ENCODE data around the gene PLA2R1. TPM values are rescaled to one million over a fixed set of nuclear protein-coding genes. Genes with fewer than 3 reads are reported as not detected.
A peak's percentile ranks its signal among the peaks of the same experiment; 100 is the strongest.

The PLA2R1 gene
- polyA plus RNA-seq, 3 donors = not detected

DNA sequence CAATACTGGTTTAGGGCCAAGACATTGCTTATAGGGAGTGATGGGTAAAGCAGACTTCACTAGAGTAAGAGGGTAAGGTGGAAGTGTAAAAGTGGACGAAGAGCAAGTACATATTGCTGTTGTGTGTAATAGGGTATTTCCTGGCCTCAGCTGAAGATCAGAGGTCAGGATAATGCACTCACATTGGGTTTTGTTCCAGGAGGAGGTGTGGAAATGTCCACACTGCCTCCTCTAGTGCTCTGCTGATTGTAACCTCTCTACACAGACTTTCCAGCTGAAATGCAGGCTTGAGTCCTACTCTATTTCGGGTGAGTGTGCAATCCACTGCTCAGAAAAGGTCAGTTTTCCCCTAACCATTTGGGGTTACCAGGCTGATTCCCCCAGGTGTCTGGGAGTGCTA lies 41.7 kb upstream of the PLA2R1 start:
- Histone ChIP-seq H2AFZ (ENCODE audit: insufficient read depth, low read depth, low read length, poor library complexity, severe bottlenecking) (no peak overlapping the region), H4K20me1 (ENCODE audit: insufficient read depth, low read length) (no peaks in the 10 kb centered on the region), H3K9me3 (replicated peaks in 1 of 2; ENCODE audit: control insufficient read depth in 1 of 2, insufficient read depth in 1 of 2, low read length in 2 of 2) (no peaks in the 10 kb centered on the region), H3K36me3 (replicated peaks in 1 of 2; ENCODE audit: control insufficient read depth in 1 of 2, insufficient read depth in 2 of 2, low read length in 2 of 2) (no peaks in the 10 kb centered on the region), H3K4me3 (replicated peaks in 1 of 3; ENCODE audit: low read depth in 2 of 3, low read length in 3 of 3) (no peak overlapping the region), H3K4me1 (ENCODE audit: control insufficient read depth in 1 of 2, insufficient read depth in 2 of 2, low read length in 2 of 2) (peaks cover 10 to 12% of the 10 kb centered on the region in 2 donors), H3K9ac (ENCODE audit: insufficient read depth, low read length, poor library complexity, severe bottlenecking) (no peak overlapping the region), H3K27me3 (ENCODE audit: control insufficient read depth in 2 of 2, insufficient read depth in 2 of 2, low read length in 2 of 2) (no peaks in the 10 kb centered on the region), H3K79me2 (ENCODE audit: insufficient read depth, low read length) (no peaks in the 10 kb centered on the region), H3K27ac (ENCODE audit: low read depth in 1 of 2, low read length in 2 of 2) (no peak overlapping the region), H3K4me2 (replicated peaks; ENCODE audit: extremely low read depth, low read length, poor library complexity, severe bottlenecking) (no peak overlapping the region)
- DNase-seq = no peak
- no peak overlapping the region for H3K4me3 Mint-ChIP-seq
- TF ChIP-seq, protein P1, sequence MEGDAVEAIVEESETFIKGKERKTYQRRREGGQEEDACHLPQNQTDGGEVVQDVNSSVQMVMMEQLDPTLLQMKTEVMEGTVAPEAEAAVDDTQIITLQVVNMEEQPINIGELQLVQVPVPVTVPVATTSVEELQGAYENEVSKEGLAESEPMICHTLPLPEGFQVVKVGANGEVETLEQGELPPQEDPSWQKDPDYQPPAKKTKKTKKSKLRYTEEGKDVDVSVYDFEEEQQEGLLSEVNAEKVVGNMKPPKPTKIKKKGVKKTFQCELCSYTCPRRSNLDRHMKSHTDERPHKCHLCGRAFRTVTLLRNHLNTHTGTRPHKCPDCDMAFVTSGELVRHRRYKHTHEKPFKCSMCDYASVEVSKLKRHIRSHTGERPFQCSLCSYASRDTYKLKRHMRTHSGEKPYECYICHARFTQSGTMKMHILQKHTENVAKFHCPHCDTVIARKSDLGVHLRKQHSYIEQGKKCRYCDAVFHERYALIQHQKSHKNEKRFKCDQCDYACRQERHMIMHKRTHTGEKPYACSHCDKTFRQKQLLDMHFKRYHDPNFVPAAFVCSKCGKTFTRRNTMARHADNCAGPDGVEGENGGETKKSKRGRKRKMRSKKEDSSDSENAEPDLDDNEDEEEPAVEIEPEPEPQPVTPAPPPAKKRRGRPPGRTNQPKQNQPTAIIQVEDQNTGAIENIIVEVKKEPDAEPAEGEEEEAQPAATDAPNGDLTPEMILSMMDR (IDR thresholded peaks at IDR 0.05) = no peak
- peaks cover 12% of the 10 kb centered on the region for H3K4me1 Mint-ChIP-seq
- 83% methylated on average over 1 of the region's 2 CpGs for WGBS (ENCODE audit: insufficient coverage)
- no peaks in the 10 kb centered on the region for H3K36me3 Mint-ChIP-seq
- no peak overlapping the region for H3K27ac Mint-ChIP-seq
- peaks cover 0 to 3% (median 0%) of the 10 kb centered on the region in 7 donors for H3K9me3 Mint-ChIP-seq
- intact Hi-C loops (cut with micrococcal nuclease) = no loop called here
- H3K27me3 Mint-ChIP-seq (ENCODE audit: low read depth in 3 of 3) = peaks cover 0 to 1% (median 0%) of the 10 kb centered on the region in 3 donors

DNA sequence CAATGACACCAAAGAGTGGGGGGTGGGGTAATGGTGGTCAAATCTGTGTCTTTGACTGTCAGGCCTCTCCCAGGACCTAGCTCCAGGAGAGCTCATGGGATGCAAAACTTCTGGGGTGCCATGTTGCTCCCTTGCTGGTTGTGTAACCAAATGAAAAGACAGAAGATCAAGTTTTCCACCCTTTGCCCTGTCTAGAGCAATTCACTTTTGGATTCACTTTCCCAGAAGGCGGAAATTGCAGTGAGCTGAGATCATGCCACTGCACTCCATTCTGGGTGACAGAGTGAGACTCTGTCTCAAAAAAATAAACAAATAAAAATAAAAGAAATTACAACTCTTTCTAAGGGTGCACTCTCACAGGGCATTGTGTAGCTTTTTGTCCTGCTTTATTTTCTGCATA lies 34.9 kb upstream of the PLA2R1 start:
- H3K27me3 Mint-ChIP-seq (ENCODE audit: low read depth in 3 of 3) = peaks cover 0 to 3% (median 1%) of the 10 kb centered on the region in 3 donors
- Histone ChIP-seq H3K9me3 (replicated peaks in 1 of 2; ENCODE audit: control insufficient read depth in 1 of 2, insufficient read depth in 1 of 2, low read length in 2 of 2) (peaks cover 15 to 16% of the 10 kb centered on the region in 2 donors), H3K27ac (ENCODE audit: low read depth in 1 of 2, low read length in 2 of 2) (no peak overlapping the region), H3K36me3 (replicated peaks in 1 of 2; ENCODE audit: control insufficient read depth in 1 of 2, insufficient read depth in 2 of 2, low read length in 2 of 2) (no peaks in the 10 kb centered on the region), H4K20me1 (ENCODE audit: insufficient read depth, low read length) (no peaks in the 10 kb centered on the region), H2AFZ (ENCODE audit: insufficient read depth, low read depth, low read length, poor library complexity, severe bottlenecking) (no peak overlapping the region), H3K4me2 (replicated peaks; ENCODE audit: extremely low read depth, low read length, poor library complexity, severe bottlenecking) (no peak overlapping the region), H3K27me3 (ENCODE audit: control insufficient read depth in 2 of 2, insufficient read depth in 2 of 2, low read length in 2 of 2) (no peaks in the 10 kb centered on the region), H3K4me3 (replicated peaks in 1 of 3; ENCODE audit: low read depth in 2 of 3, low read length in 3 of 3) (no peak overlapping the region), H3K4me1 (ENCODE audit: control insufficient read depth in 1 of 2, insufficient read depth in 2 of 2, low read length in 2 of 2) (peaks cover 3 to 14% of the 10 kb centered on the region in 2 donors), H3K9ac (ENCODE audit: insufficient read depth, low read length, poor library complexity, severe bottlenecking) (no peak overlapping the region), H3K79me2 (ENCODE audit: insufficient read depth, low read length) (no peaks in the 10 kb centered on the region)
- no peaks in the 10 kb centered on the region for H3K36me3 Mint-ChIP-seq
- TF ChIP-seq, protein P1 (IDR thresholded peaks at IDR 0.05) = no peak
- H3K27ac Mint-ChIP-seq = peak overlapping the region in 1 of 7 donors; percentile 12
- no CpG with 5 or more reads among the region's 1 CpG for WGBS (ENCODE audit: insufficient coverage)
- intact Hi-C loops (cut with micrococcal nuclease) = no loop called here
- H3K4me1 Mint-ChIP-seq = peaks cover 7% of the 10 kb centered on the region
- DNase-seq = no peak
- no peak overlapping the region for H3K4me3 Mint-ChIP-seq
- H3K9me3 Mint-ChIP-seq = peaks cover 11 to 30% (median 20%) of the 10 kb centered on the region in 7 donors

Data from CD14-positive monocyte (primary cell).